ENCODE data around the gene AP2S1. TPM values are rescaled to one million over a fixed set of nuclear protein-coding genes. Genes with fewer than 3 reads are reported as not detected.
"Not testable (repeated sequence)": the region's sequence is repeated elsewhere in the genome, so short reads cannot be mapped to it uniquely, and the experiment has no call there.

AP2S1 gene
- total RNA-seq, 6 experiments from 2014 or later, result 67.2 to 82.6 (median 73.6) TPM

DNA sequence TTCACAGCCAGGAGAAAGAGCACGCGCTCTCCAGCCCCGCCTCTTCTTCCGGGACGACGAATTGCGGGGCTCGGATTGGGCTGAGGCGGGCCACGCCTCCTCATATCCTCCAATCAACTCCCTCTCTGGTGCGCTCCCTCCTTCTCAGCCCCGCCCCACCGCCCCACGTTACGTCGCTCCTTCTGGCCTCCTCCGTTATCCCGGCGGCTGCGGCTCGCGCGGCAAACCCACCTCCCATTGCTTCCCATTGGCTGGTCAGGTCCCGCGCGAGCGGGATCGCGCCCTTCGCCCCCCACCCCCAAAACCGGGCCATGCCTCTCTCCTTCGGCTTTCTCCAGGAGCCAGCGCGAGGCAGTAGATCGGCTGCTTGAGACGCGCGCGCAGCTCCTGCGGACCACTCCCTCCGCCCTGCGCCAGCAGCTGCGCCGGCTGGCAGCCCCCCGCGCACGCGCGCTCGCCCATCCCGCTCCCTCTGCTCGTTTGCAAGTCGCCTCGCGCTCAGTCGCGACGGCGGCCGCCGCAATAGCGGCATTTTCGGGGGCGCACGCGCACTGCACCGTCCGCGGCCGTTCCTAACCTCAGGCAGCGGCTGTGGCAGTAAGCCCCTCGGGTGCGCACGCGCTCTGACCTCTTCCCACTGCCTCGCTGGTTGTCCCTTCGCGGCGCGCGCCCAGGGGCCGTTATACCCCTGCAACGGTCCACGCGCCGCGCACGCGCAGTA is 9.6 kb upstream of the AP2S1 start:
- TF ChIP-seq POLR2A (IDR thresholded peaks at IDR 0.05), result peak; percentile 91
- TF ChIP-seq, protein P1, sequence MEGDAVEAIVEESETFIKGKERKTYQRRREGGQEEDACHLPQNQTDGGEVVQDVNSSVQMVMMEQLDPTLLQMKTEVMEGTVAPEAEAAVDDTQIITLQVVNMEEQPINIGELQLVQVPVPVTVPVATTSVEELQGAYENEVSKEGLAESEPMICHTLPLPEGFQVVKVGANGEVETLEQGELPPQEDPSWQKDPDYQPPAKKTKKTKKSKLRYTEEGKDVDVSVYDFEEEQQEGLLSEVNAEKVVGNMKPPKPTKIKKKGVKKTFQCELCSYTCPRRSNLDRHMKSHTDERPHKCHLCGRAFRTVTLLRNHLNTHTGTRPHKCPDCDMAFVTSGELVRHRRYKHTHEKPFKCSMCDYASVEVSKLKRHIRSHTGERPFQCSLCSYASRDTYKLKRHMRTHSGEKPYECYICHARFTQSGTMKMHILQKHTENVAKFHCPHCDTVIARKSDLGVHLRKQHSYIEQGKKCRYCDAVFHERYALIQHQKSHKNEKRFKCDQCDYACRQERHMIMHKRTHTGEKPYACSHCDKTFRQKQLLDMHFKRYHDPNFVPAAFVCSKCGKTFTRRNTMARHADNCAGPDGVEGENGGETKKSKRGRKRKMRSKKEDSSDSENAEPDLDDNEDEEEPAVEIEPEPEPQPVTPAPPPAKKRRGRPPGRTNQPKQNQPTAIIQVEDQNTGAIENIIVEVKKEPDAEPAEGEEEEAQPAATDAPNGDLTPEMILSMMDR (IDR thresholded peaks at IDR 0.05), result peak in 1 of 4 donors; percentile 6
- Histone ChIP-seq H3K4me3 (peak overlapping the region; percentile 69 to 95 (median 85)), H3K27me3 (no peaks in the 10 kb centered on the region), H3K36me3 (no peaks in the 10 kb centered on the region), H3K9me3 (no peaks in the 10 kb centered on the region), H3K27ac (peak overlapping the region; percentile 95 to 99 (median 98)), H3K4me1 (peaks cover 0 to 39% (median 18%) of the 10 kb centered on the region in 4 donors)
- intact Hi-C loops (cut with DNase I), result loop anchor here in 1 of 2 donors (5.0 kb wide), 1 partner anchor 132 kb away; no protein-coding TSS in a partner anchor
- ATAC-seq (peak; percentile 75 to 85 (median 78)), DNase-seq (peak; percentile 98 to 99 (median 98))
- WGBS (ENCODE audit: insufficient coverage, low coverage, low lambda C conversion rate, missing lambda C conversion rate), result no CpG with 5 or more reads among the region's 89 CpGs

DNA sequence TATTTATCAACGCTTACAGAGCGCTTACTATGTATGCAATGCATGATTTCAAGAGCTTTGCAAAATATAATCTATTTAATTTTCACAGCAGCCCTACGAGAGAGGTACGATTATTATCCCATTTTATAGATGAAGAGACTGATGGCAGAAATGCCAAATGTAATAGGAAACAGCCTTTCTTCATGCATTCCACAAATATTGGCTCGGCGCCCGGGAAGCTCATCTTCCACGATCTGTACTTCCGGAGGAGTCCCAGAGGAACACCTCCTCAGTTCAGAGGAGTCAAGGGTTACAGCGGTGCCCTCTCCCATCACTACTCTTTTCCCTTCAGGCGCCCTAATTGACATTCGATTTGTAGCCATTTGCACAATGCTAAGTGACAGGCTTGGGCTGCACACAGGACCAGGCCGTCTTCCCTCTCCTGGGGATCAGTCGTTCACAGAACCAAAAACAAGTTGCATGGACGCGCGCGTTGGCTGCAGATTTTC is 9.0 kb upstream of the AP2S1 start:
- Histone ChIP-seq H3K9me3 (no peaks in the 10 kb centered on the region), H3K4me3 (peak overlapping the region in 2 of 3 donors; percentile 69 to 85), H3K27ac (peak overlapping the region; percentile 45 to 99 (median 95)), H3K4me1 (peaks cover 0 to 35% (median 15%) of the 10 kb centered on the region in 4 donors), H3K27me3 (no peaks in the 10 kb centered on the region), H3K36me3 (no peaks in the 10 kb centered on the region)
- 12% methylated on average over 13 of the region's 18 CpGs for WGBS (ENCODE audit: insufficient coverage, low coverage, low lambda C conversion rate, missing lambda C conversion rate)
- TF ChIP-seq, protein P1 (IDR thresholded peaks at IDR 0.05), result no peak
- TF ChIP-seq POLR2A (IDR thresholded peaks at IDR 0.05), result no peak
- ATAC-seq (no peak), DNase-seq (peak; percentile 74 to 80 (median 79))
- intact Hi-C loops (cut with DNase I), result loop anchor here (5.0 kb wide), 2 partner anchors 128 to 133 kb away; no protein-coding TSS in a partner anchor

DNA sequence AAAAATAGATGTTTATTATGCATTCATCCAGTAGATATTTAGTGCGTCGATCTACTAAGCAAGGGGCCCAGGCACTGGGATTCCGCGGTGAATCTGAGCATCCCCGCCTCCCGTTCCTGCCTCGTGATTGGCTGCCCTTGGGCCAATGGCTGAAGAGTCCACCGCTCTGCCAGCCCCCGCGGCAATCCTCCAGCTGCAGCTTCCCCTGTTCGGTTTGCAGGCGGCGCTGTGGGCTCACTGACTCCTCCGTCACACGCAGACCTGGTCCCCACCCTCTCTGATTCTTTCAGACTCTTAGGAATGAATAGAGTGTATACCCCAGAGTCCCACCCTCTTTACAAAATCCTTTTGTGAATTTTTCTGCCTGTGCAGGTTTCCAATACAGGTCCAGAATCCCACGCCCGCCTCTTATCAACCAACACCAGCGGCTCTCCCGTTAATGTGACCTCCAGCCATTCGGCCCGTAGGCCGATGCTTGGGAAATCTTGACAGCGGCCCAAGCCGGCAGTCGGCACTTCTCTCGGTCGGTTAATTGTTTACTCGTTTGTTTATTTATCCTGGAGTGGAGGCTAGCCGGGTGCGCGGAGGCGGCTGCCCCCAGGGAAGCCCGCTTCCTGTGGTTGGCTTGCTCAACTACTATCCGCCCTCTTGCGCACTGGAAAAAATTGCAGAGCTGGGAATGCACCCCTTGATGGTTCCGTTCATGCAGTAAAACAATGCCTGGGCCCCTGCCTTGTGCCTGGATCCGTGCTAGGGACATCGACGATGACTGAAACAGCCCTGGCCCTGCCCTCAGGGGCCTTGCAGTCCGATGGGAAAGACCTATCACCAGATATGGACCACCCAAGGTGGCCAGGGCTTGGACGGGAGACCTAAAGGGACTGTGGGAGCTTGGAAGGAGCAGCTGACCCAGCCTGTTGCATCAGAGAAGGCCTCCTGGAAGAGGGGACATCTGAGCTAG is 5.7 kb upstream of the AP2S1 start:
- 2% methylated on average over 39 of the region's 41 CpGs for WGBS (ENCODE audit: insufficient coverage, low coverage, low lambda C conversion rate, missing lambda C conversion rate)
- Histone ChIP-seq H3K27me3 (no peaks in the 10 kb centered on the region), H3K4me3 (peak overlapping the region; percentile 8 to 41 (median 38)), H3K27ac (peak overlapping the region; percentile 91 to 99 (median 98)), H3K36me3 (no peaks in the 10 kb centered on the region), H3K9me3 (no peaks in the 10 kb centered on the region), H3K4me1 (peaks cover 0 to 49% (median 21%) of the 10 kb centered on the region in 4 donors)
- TF ChIP-seq POLR2A (IDR thresholded peaks at IDR 0.05), result peak; percentile 69
- TF ChIP-seq, protein P1 (IDR thresholded peaks at IDR 0.05), result peak; percentile 67 to 86 (median 76)
- intact Hi-C loops (cut with DNase I), result loop anchor here in 1 of 2 donors (5.0 kb wide), 1 partner anchor 131 kb away; no protein-coding TSS in a partner anchor
- DNase-seq, result peak; percentile 96 to 98 (median 98)
- ATAC-seq, result peak; percentile 69 to 78 (median 70)

DNA sequence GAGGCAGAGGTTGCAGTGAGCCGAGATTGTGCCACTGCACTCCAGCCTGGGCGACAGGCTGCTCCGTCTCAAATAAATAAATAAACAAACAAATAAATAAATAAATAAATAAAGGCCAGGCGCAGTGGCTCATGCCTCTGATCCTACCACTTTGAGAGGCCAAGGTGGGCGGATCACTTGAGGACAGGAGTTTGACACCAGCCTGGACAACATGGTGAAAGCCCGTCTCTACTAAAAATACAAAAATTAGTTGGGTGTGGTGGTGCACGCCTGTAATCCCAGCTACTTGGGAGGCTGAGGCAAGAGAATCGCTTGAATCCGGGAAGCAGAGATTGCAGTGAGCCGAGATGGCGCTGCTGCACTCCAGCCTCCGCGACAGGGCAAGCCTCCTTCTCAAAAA is 4.1 kb upstream of the AP2S1 start:
- H3K9me3 ChIP-seq, H3K36me3 ChIP-seq, H3K27me3 ChIP-seq, H3K4me3 ChIP-seq, ATAC-seq: not testable (repeated sequence)
- peak overlapping the region in 2 of 3 donors; percentile 98 to 99 for H3K27ac ChIP-seq
- intact Hi-C loops (cut with DNase I), result loop anchor here in 1 of 2 donors (5.0 kb wide), 1 partner anchor 133 kb away; no protein-coding TSS in a partner anchor
- DNase-seq, result peak in 1 of 3 donors; percentile 27
- peaks cover 0 to 48% (median 23%) of the 10 kb centered on the region in 4 donors for H3K4me1 ChIP-seq
- 58% methylated on average over 9 of the region's 13 CpGs for WGBS (ENCODE audit: insufficient coverage, low coverage, low lambda C conversion rate, missing lambda C conversion rate)

Measured in right lobe of liver (tissue), 6 donors.